Tibial nerve (tissue), 4 donors: ENCODE measurements around the gene PPP4R3B. TPM values are rescaled to one million over a fixed set of nuclear protein-coding genes. Genes with fewer than 3 reads are reported as not detected.
"Not testable (repeated sequence)": the region's sequence is repeated elsewhere in the genome, so short reads cannot be mapped to it uniquely, and the experiment has no call there.

ENCODE experiments used
- DNase-seq, 2 donors: peaks; one replicate each; pipeline ENCODE4 v3.0.0-alpha.2; 2019; ENCODE audit warnings: low spot score in 2 of 2
- H3K27ac ChIP-seq, 4 donors: fragments of 200-600 bp; sonication (generic) in 3 of 4; one replicate each; pipeline ENCODE4 v1.5.1; 2017 to 2019; ENCODE audit warnings: mild to moderate bottlenecking in 1 of 4
- H3K27me3 ChIP-seq, 2 donors: fragments of 200-600 bp; sonication (generic) in 1 of 2; one replicate each; pipeline versions ENCODE4 v1.5.1 to v1.6.0; 2017 to 2019
- H3K36me3 ChIP-seq, 3 donors: fragments of 200-600 bp; sonication (generic); one replicate each; pipeline ENCODE4 v1.5.1; 2018 to 2019
- H3K4me1 ChIP-seq, 4 donors: fragments of 200-600 bp; sonication (generic) in 3 of 4; one replicate each; pipeline ENCODE4 v1.5.1; 2017 to 2019
- H3K4me3 ChIP-seq, 4 donors: fragments of 200-600 bp; sonication (generic) in 3 of 4; one replicate each; pipeline ENCODE4 v1.5.1; 2017 to 2019; ENCODE audit warnings: mild to moderate bottlenecking in 1 of 4, moderate library complexity in 1 of 4
- H3K9me3 ChIP-seq, 4 donors: fragments of 200-600 bp; sonication (generic) in 3 of 4; one replicate each; pipeline ENCODE4 v1.5.1; 2017 to 2019
- CTCF ChIP-seq, 5 experiments: fragments of 200-600 bp in 3 of 5; fragments of 450-650 bp in 2 of 5; sonication (generic) in 3 of 5; IDR thresholded peaks; one replicate each; pipeline ENCODE4 v1.5.1; 2016 to 2019; ENCODE audit warnings: antibody characterized with exemption in 5 of 5, mild to moderate bottlenecking in 3 of 5, moderate library complexity in 2 of 5
- EP300 ChIP-seq, 2 donors: sonication (generic); formaldehyde crosslinking; IDR thresholded peaks; one replicate each; pipeline ENCODE4 v1.6.1; 2017; ENCODE audit warnings: antibody characterized with exemption in 2 of 2, mild to moderate bottlenecking in 1 of 2
- POLR2A ChIP-seq, 2 donors: fragments of 450-650 bp; IDR thresholded peaks; one replicate each; pipeline ENCODE4 v1.6.1; 2017; ENCODE audit warnings: antibody characterized with exemption in 2 of 2, mild to moderate bottlenecking in 2 of 2, moderate library complexity in 2 of 2
- WGBS, 2 donors: methylation state at CpG; one replicate each; pipeline ENCODE4 v1.1.5; 2018; 5-methylcytosine and 5-hydroxymethylcytosine counted together
- total RNA-seq, 4 donors: library from RNA; depleted of rRNA; stranded (reverse); fragments of >200 nt; gene quantifications; one replicate each; pipeline ENCODE4 v1.1.0, GENCODE V29; 2016

PPP4R3B gene
- total RNA-seq, 4 donors from 2014 or later, result 53.1 to 65.1 (median 57.8) TPM

- no peak overlapping the region for H3K27ac ChIP-seq
- 89% methylated on average over 3 of the region's 3 CpGs for WGBS, 2 donors
Observed at GRCh38 chr2:55581435-55581834, 36.0 kb downstream of the PPP4R3B start.

GRCh38 chr2:55569002-55569401, 48.4 kb downstream of the PPP4R3B start:
- not testable (repeated sequence) for DNase-seq, H3K4me3 ChIP-seq, H3K9me3 ChIP-seq, H3K4me1 ChIP-seq, H3K27ac ChIP-seq, H3K27me3 ChIP-seq
- 93 to 94% methylated on average over 8 of the region's 8 CpGs for WGBS, 2 donors
- H3K36me3 ChIP-seq, result peaks cover 0 to 80% (median 0%) of the 10 kb centered on the region in 3 donors

More at GRCh38 chr2:55581435-55581834, 36.0 kb downstream of the PPP4R3B start:
- H3K9me3 ChIP-seq, result no peaks in the 10 kb centered on the region
- H3K36me3 ChIP-seq, result peaks cover 0 to 52% (median 4%) of the 10 kb centered on the region in 3 donors
- TF ChIP-seq POLR2A (IDR thresholded peaks at IDR 0.05) (no peak), CTCF (IDR thresholded peaks at IDR 0.05) (no peak), EP300 (IDR thresholded peaks at IDR 0.05) (no peak)
- H3K4me1 ChIP-seq, result peaks cover 0 to 25% (median 0%) of the 10 kb centered on the region in 4 donors
- no peaks in the 10 kb centered on the region for H3K27me3 ChIP-seq
- DNase-seq, result no peak
- H3K4me3 ChIP-seq, result no peak overlapping the region

- Histone ChIP-seq H3K27me3 (no peaks in the 10 kb centered on the region), H3K4me1 (no peaks in the 10 kb centered on the region), H3K36me3 (peaks cover 0 to 87% (median 0%) of the 10 kb centered on the region in 3 donors), H3K9me3 (no peaks in the 10 kb centered on the region), H3K27ac (no peak overlapping the region), H3K4me3 (no peak overlapping the region)
- no peak for DNase-seq
- TF ChIP-seq CTCF (IDR thresholded peaks at IDR 0.05) (no peak), EP300 (IDR thresholded peaks at IDR 0.05) (no peak), POLR2A (IDR thresholded peaks at IDR 0.05) (no peak)
- 92% methylated on average over 4 of the region's 4 CpGs for WGBS, 2 donors
Observed at GRCh38 chr2:55567298-55567697, 50.1 kb downstream of the PPP4R3B start.

GRCh38 chr2:55565613-55566012, 51.8 kb downstream of the PPP4R3B start:
- WGBS, 2 donors, result 88 to 92% methylated on average over 1 of the region's 1 CpG
- Histone ChIP-seq H3K27me3 (no peaks in the 10 kb centered on the region), H3K4me3 (no peak overlapping the region), H3K27ac (no peak overlapping the region), H3K36me3 (peaks cover 0 to 89% (median 0%) of the 10 kb centered on the region in 3 donors), H3K9me3 (peaks cover 0 to 6% (median 0%) of the 10 kb centered on the region in 4 donors), H3K4me1 (no peaks in the 10 kb centered on the region)
- DNase-seq, result no peak
- no peak for TF ChIP-seq EP300 (IDR thresholded peaks at IDR 0.05)
- TF ChIP-seq POLR2A (IDR thresholded peaks at IDR 0.05), result no peak
- TF ChIP-seq CTCF (IDR thresholded peaks at IDR 0.05), result no peak

- peaks cover 0 to 6% (median 0%) of the 10 kb centered on the region in 4 donors for H3K9me3 ChIP-seq
- WGBS, 2 donors, result 91 to 96% methylated on average over 3 of the region's 3 CpGs
- no peak overlapping the region for H3K27ac ChIP-seq
- H3K36me3 ChIP-seq, result peaks cover 0 to 94% (median 0%) of the 10 kb centered on the region in 3 donors
- DNase-seq, result no peak
- H3K27me3 ChIP-seq, result no peaks in the 10 kb centered on the region
- H3K4me3 ChIP-seq, result no peak overlapping the region
- TF ChIP-seq CTCF (IDR thresholded peaks at IDR 0.05), result no peak
- TF ChIP-seq POLR2A (IDR thresholded peaks at IDR 0.05), result no peak
- TF ChIP-seq EP300 (IDR thresholded peaks at IDR 0.05), result no peak
- peaks cover 0 to 2% (median 0%) of the 10 kb centered on the region in 4 donors for H3K4me1 ChIP-seq
Observed at GRCh38 chr2:55560855-55561254, 56.6 kb downstream of the PPP4R3B start.

GRCh38 chr2:55556809-55557208, 60.6 kb downstream of the PPP4R3B start:
- Histone ChIP-seq H3K4me1 (peaks cover 0 to 2% (median 0%) of the 10 kb centered on the region in 4 donors), H3K36me3 (peaks cover 0 to 78% (median 0%) of the 10 kb centered on the region in 3 donors), H3K27me3 (no peaks in the 10 kb centered on the region), H3K4me3 (no peak overlapping the region), H3K9me3 (peaks cover 0 to 6% (median 0%) of the 10 kb centered on the region in 4 donors), H3K27ac (no peak overlapping the region)
- DNase-seq, result no peak
- TF ChIP-seq CTCF (IDR thresholded peaks at IDR 0.05), result no peak
- TF ChIP-seq EP300 (IDR thresholded peaks at IDR 0.05), result no peak
- TF ChIP-seq POLR2A (IDR thresholded peaks at IDR 0.05), result no peak
- WGBS, 2 donors, result 90 to 96% methylated on average over 9 of the region's 9 CpGs
